ENCODE data around the gene METTL1.

DNA sequence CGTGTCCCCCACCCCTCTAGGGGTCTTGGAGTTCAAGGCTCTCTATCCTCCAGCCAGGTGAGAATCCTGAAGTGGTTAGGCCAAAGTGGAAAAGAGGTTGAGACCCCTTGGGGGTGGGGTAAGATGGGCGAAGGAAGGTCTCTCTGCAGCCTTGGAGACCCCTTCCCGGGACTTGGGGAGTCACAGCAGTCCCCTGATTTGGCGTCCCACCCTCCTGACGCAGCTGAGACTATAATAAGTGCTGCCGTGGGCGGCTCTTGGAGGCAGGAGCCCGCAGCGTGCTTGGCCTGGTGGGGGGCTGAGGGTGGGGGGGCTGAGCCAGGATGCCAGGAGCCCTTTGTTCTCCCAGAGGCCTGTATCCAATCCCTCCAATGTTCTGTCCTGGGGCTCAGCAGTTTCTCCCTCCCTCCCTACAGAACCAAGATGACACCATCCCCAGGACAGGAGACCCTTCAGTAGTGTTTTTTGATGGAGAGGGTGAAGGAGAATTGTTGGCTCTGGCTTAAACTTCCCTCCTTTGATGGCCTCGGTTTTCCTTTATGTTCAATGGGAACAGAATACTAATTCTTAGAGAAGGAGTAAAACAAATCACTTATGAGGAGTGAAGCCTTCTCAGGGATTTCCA lies 31.9 kb downstream of the METTL1 start:
- TF ChIP-seq SP1 (IDR thresholded peaks at IDR 0.05) (no peak), ZNF384 (IDR thresholded peaks at IDR 0.05) (no peak), FOXM1 (IDR thresholded peaks at IDR 0.05; ENCODE audit: borderline replicate concordance) (no peak), TARDBP (IDR thresholded peaks at IDR 0.05) (no peak)
